ENCODE results near the gene MTOR. TPM values are rescaled to one million over a fixed set of nuclear protein-coding genes. Genes with fewer than 3 reads are reported as not detected.

MTOR gene
- total RNA-seq, 1 donor from 2014 or later, result 61.9 TPM

DNA sequence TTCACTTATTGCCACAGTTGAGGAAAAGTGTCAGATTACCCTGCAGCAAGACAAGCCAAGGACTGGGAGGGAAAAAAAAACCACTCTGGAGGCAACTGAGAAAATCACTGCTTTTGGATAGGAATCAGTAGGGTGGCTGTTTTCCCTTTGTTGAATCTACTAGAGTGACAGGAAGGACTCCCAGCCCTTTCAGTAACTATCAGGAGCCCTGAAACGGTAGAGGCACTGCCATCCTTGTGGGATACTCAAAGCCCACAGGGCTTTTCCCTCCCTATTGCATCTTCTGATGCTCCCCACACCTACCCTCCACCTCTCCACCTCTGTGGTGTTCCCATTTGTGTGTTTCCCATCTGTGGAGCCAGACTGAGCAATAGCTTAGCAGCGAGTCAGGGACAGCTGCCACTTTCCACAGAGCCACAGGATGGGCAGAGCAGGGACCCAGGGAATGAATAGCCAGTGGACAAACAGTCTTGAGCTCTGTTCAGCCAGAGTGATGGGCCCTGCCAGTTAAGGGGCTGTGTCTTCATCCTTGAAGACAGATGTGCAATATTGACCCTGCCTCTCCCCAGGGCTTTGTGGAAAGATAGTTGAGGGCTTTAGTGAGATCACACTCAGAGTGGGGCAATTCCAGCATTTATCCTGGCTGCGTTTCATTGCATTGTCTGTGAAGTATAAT, 24.5 kb upstream of the MTOR start:
- H3K27ac Mint-ChIP-seq (ENCODE audit: unreplicated experiment), result peak overlapping the region; percentile 25
- H3K4me3 Mint-ChIP-seq (ENCODE audit: unreplicated experiment), result no peak overlapping the region
- H3K4me1 Mint-ChIP-seq (ENCODE audit: unreplicated experiment), result peaks cover 9% of the 10 kb centered on the region
- TF ChIP-seq, protein P1, sequence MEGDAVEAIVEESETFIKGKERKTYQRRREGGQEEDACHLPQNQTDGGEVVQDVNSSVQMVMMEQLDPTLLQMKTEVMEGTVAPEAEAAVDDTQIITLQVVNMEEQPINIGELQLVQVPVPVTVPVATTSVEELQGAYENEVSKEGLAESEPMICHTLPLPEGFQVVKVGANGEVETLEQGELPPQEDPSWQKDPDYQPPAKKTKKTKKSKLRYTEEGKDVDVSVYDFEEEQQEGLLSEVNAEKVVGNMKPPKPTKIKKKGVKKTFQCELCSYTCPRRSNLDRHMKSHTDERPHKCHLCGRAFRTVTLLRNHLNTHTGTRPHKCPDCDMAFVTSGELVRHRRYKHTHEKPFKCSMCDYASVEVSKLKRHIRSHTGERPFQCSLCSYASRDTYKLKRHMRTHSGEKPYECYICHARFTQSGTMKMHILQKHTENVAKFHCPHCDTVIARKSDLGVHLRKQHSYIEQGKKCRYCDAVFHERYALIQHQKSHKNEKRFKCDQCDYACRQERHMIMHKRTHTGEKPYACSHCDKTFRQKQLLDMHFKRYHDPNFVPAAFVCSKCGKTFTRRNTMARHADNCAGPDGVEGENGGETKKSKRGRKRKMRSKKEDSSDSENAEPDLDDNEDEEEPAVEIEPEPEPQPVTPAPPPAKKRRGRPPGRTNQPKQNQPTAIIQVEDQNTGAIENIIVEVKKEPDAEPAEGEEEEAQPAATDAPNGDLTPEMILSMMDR (IDR thresholded peaks at IDR 0.05; ENCODE audit: unreplicated experiment), result no peak
- no peaks in the 10 kb centered on the region for H3K9me3 Mint-ChIP-seq (ENCODE audit: unreplicated experiment)
- H3K27me3 Mint-ChIP-seq (ENCODE audit: unreplicated experiment), result no peaks in the 10 kb centered on the region
- no peak for DNase-seq (ENCODE audit: low spot score)
- peaks cover 23% of the 10 kb centered on the region for H3K36me3 Mint-ChIP-seq (ENCODE audit: low read depth, unreplicated experiment)

DNA sequence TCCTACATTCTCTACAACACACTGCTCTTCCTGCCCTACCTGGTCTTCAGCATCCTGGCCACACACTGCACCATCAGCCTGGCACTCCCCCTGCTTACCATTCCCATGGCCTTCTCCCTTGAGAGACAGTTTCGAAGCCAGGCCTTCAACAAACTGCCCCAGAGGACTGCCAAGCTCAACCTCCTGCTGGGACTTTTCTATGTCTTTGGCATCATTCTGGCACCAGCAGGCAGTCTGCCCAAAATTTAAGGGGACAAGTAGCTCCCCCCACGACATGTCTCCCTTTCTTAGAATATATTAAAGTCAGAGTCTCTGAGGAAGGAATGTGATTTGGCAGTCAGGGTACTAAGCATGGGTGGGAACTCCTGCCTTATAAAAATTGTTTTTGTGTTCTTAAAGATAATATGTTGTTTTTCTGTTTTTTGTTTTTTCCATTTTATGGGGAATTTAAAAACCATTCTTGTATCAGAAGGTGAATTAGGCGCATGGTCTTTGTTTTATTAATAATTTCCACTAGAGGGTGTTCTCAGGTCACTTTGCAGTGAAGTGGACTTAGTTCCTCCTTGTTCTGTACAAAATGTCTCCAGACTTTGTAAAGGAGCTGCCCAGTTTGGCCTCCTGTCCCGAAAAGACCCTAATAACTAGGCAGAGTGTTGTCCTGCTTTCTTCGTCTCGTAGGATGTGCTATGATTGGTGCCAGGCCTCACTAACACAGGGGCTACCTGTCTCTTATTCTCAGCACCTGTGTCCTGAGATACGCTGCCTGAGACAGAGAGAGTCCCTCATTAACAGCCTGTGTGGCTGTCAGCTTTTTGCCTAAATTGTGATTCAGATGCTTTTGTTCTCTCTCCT, 23.8 kb upstream of the MTOR start:
- DNase-seq (ENCODE audit: low spot score), result no peak
- Mint-ChIP-seq H3K27ac (ENCODE audit: unreplicated experiment) (peak overlapping the region; percentile 25), H3K27me3 (ENCODE audit: unreplicated experiment) (no peaks in the 10 kb centered on the region), H3K4me1 (ENCODE audit: unreplicated experiment) (peaks cover 17% of the 10 kb centered on the region), H3K4me3 (ENCODE audit: unreplicated experiment) (peak overlapping the region; percentile 9), H3K36me3 (ENCODE audit: low read depth, unreplicated experiment) (peaks cover 23% of the 10 kb centered on the region), H3K9me3 (ENCODE audit: unreplicated experiment) (no peaks in the 10 kb centered on the region)
- TF ChIP-seq, protein P1 (IDR thresholded peaks at IDR 0.05; ENCODE audit: unreplicated experiment), result peak; percentile 11

DNA sequence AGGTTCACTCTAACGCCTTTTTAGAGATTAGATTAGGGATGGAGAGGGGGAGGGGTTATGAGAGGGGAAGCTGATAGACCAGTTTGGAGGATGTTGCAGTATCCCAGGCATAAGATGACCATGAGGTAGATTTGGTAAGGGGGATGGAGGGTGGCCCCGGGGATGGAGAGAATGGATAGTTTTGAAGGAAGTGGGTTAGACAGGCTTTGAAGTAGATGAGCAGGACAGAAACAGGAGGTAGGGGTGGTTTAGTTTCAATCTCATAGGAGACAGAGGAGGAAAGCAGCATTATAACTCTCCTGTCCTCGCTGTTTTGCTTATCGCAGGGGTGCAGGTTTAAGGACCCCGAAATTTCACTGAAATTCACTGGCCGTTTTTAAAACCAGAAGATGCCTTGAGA, 22.4 kb upstream of the MTOR start:
- H3K9me3 Mint-ChIP-seq (ENCODE audit: unreplicated experiment), result no peaks in the 10 kb centered on the region
- TF ChIP-seq, protein P1 (IDR thresholded peaks at IDR 0.05; ENCODE audit: unreplicated experiment), result no peak
- H3K27ac Mint-ChIP-seq (ENCODE audit: unreplicated experiment), result no peak overlapping the region
- DNase-seq (ENCODE audit: low spot score), result no peak
- H3K4me1 Mint-ChIP-seq (ENCODE audit: unreplicated experiment), result peaks cover 30% of the 10 kb centered on the region
- H3K36me3 Mint-ChIP-seq (ENCODE audit: low read depth, unreplicated experiment), result peaks cover 18% of the 10 kb centered on the region
- H3K27me3 Mint-ChIP-seq (ENCODE audit: unreplicated experiment), result no peaks in the 10 kb centered on the region
- H3K4me3 Mint-ChIP-seq (ENCODE audit: unreplicated experiment), result no peak overlapping the region

DNA sequence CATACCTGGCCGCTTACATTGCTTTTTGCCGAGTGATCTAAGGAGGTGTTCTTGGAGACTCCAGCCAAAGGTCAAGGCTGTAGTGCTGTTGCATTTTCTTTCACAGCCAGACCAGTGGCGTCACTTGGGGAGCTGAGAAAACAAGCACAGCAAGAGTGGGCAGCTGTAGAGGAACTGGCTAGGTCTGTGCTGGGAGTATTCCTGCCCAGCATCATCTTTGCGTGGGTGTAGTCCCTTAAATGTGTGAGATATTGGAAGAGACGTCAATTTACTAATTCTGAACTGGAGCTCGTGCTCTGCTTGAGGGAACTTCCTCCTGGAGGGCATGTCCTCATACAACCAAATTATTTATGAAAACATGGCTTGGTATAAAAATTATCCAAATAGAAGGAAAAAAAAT, 20.8 kb upstream of the MTOR start:
- TF ChIP-seq, protein P1 (IDR thresholded peaks at IDR 0.05; ENCODE audit: unreplicated experiment), result no peak
- Mint-ChIP-seq H3K27me3 (ENCODE audit: unreplicated experiment) (no peaks in the 10 kb centered on the region), H3K4me1 (ENCODE audit: unreplicated experiment) (peaks cover 33% of the 10 kb centered on the region), H3K9me3 (ENCODE audit: unreplicated experiment) (no peaks in the 10 kb centered on the region), H3K27ac (ENCODE audit: unreplicated experiment) (peak overlapping the region; percentile 10), H3K36me3 (ENCODE audit: low read depth, unreplicated experiment) (peaks cover 17% of the 10 kb centered on the region), H3K4me3 (ENCODE audit: unreplicated experiment) (no peak overlapping the region)
- DNase-seq (ENCODE audit: low spot score), result no peak
